ENCODE data around the gene SCN7A.
"Not testable (repeated sequence)": the region's sequence is repeated elsewhere in the genome, so short reads cannot be mapped to it uniquely, and the experiment has no call there.

SCN7A gene

GRCh38 chr2:166357950-166358321, 136.1 kb downstream of the SCN7A start:
- H3K27me3 ChIP-seq (ENCODE audit: insufficient read depth, low read length); H3K36me3 ChIP-seq (ENCODE audit: insufficient read depth, low read length); H3K79me2 ChIP-seq (ENCODE audit: control insufficient read depth, insufficient read depth, low read length, unreplicated experiment); H3K27ac ChIP-seq (ENCODE audit: low read depth, low read length); H2AFZ ChIP-seq (ENCODE audit: low read length, unreplicated experiment); H3K4me3 ChIP-seq (ENCODE audit: low read depth, low read length): not testable (repeated sequence)
- peaks cover 23% of the 10 kb centered on the region for H3K4me1 ChIP-seq (ENCODE audit: control insufficient read depth, insufficient read depth, low read length, unreplicated experiment)

- Histone ChIP-seq H3K27ac (ENCODE audit: low read depth, low read length) (no peak overlapping the region), H3K27me3 (ENCODE audit: insufficient read depth, low read length) (no peaks in the 10 kb centered on the region), H3K4me3 (ENCODE audit: low read depth, low read length) (no peak overlapping the region), H3K4me1 (ENCODE audit: control insufficient read depth, insufficient read depth, low read length, unreplicated experiment) (peaks cover 19% of the 10 kb centered on the region), H2AFZ (ENCODE audit: low read length, unreplicated experiment) (no peak overlapping the region), H3K36me3 (ENCODE audit: insufficient read depth, low read length) (no peaks in the 10 kb centered on the region), H3K79me2 (ENCODE audit: control insufficient read depth, insufficient read depth, low read length, unreplicated experiment) (no peaks in the 10 kb centered on the region)
These were observed 136.7 kb downstream of the SCN7A start for GRCh38 chr2:166357068-166357949.

All from ACC112 (cell line).